Embryonic facial prominence (tissue), 1 donor: ENCODE measurements around the gene SOX13.
A peak's percentile ranks its signal among the peaks of the same experiment; 100 is the strongest.

Source experiments
- DNase-seq: peaks from one replicate; pipeline ENCODE4 v3.0.0-alpha.2; 2016; ENCODE audit errors: extremely low spot score

Gene SOX13

GRCh38 chr1:204152310-204153044 is 79.6 kb downstream of the SOX13 start:
- DNase-seq, result no peak

GRCh38 chr1:204153667-204154066 is 80.8 kb downstream of the SOX13 start:
- no peak for DNase-seq

- no peak for DNase-seq
Measured at GRCh38 chr1:204154568-204155255, 81.8 kb downstream of the SOX13 start.

GRCh38 chr1:204155881-204156280 is 83.0 kb downstream of the SOX13 start:
- no peak for DNase-seq

- no peak for DNase-seq
Measured at GRCh38 chr1:204157962-204158361, 85.0 kb downstream of the SOX13 start.

GRCh38 chr1:204161609-204162493 is 88.9 kb downstream of the SOX13 start:
- no peak for DNase-seq

GRCh38 chr1:204162494-204163074 is 89.7 kb downstream of the SOX13 start:
- DNase-seq, result peak; percentile 34

- DNase-seq, result no peak
Measured at GRCh38 chr1:204166219-204166618, 93.3 kb downstream of the SOX13 start, which contains the start of gene REN. Gene REN, minus strand, starts transcription at chr1:204166337. Its CDS starts 44 bp downstream, at chr1:204166293.

GRCh38 chr1:204167730-204168129 is 94.8 kb downstream of the SOX13 start:
- DNase-seq, result no peak

GRCh38 chr1:204169858-204170257 is 96.9 kb downstream of the SOX13 start:
- no peak for DNase-seq

GRCh38 chr1:204170494-204171155 is 97.7 kb downstream of the SOX13 start:
- DNase-seq, result no peak

- no peak for DNase-seq
Measured at GRCh38 chr1:204171751-204172178, 98.8 kb downstream of the SOX13 start.

- no peak for DNase-seq
Measured at GRCh38 chr1:204172404-204173029, 99.6 kb downstream of the SOX13 start.

GRCh38 chr1:204174958-204175357 is 102.0 kb downstream of the SOX13 start:
- no peak for DNase-seq

GRCh38 chr1:204176049-204176448 is 103.1 kb downstream of the SOX13 start:
- no peak for DNase-seq

GRCh38 chr1:204177133-204177532 is 104.2 kb downstream of the SOX13 start:
- DNase-seq, result no peak
